ENCODE measurements around the gene PSEN2. TPM values are rescaled to one million over a fixed set of nuclear protein-coding genes. Genes with fewer than 3 reads are reported as not detected.
A peak's percentile ranks its signal among the peaks of the same experiment; 100 is the strongest.

The PSEN2 gene
- total and polyA plus RNA-seq, 9 of the 15 experiments (the other 6 are each of a cell fraction or from before 2014, with no cell fraction given), result 2.3 to 21.5 (median 13.7) TPM

DNA sequence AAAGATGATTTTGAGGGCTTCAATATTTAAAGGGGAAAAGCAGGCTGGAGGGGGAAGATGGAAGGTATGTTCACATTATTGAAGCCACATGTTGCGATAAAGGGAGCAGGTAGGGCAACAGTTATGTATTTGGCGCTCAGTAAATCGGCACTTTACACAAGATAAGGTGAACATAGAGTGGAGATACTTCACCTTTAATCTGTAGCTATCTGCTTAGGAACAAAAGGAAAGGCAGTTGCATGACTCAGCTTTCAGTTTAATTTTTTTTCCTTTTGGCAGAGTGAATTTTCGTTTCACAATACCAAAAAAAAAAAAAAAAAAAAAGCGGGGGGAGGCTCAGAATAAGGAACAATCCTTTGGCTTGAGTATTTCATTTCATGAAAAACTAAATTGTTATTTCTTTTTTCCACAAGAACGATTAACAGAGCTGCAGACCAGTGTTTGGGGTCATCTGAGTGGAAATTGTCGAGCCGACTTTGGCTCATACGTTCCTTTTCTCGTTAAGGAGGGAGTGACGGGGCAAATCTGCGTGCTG, 68.6 kb downstream of the PSEN2 start (continued):
- peak; percentile 91 for TF ChIP-seq CEBPB (tag; IDR thresholded peaks at IDR 0.05)

DNA sequence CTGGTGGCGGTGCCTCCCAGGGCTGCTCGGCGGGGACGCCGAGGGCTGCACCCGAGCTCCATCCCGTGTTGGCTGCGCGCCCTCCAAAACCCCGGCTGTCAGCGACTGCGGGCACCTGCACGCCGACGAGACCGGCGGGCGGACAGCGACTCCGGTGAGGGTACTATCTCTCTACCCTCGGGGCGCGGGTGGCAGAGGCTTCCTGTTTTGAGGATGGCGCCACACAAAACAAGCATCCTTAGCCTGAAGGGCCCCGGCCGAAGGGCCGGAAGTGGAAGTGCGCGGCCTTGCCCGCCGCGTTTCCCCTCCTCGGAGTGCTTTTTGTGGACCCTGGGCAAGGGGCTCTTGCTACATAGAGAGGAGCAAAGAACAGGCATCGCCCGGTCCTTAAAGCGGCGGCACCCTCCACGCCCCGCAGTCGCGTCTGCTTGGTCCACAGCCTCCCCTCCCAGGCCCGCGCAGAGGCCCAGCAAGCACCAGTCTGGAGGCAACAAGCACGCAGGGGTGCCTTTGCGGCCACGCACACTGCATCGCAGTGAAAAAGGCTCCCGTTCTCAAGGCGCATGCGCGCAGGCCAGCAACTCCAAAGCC, 69.1 kb downstream of the PSEN2 start:
- peak overlapping the region; percentile 86 to 96 for H3K9ac ChIP-seq (ENCODE audit: insufficient read depth in 1 of 2, low read depth in 2 of 2, low read length in 2 of 2)
- DNase-seq (ENCODE audit: extremely low read depth in 1 of 4, low spot score in 3 of 4) (peak in 3 of 4 experiments; percentile 57 to 69 (median 64)), FAIRE-seq (no peak), ATAC-seq (peak; percentile 65)
- POLR2A ChIA-PET, result interaction anchor here (0.5 to 2.2 kb wide), 15 partner anchors 9 to 516 kb away, joined by 3 to 14 read pairs (median 3); no protein-coding TSS in a partner anchor
- H3K4me2 ChIP-seq (ENCODE audit: insufficient read depth, low read length), result peak overlapping the region; percentile 89
- H3K79me2 ChIP-seq (ENCODE audit: control insufficient read depth, insufficient read depth, low read length), result peaks cover 38% of the 10 kb centered on the region
- TSS peak; percentile 97 for BruUV-seq (replicated peaks)
- no peaks in the 10 kb centered on the region for H3K9me1 ChIP-seq (ENCODE audit: control insufficient read depth, insufficient read depth, low read length)
- H2AFZ ChIP-seq (ENCODE audit: low read depth, low read length), result peak overlapping the region; percentile 95
- WGBS (ENCODE audit: insufficient coverage, low coverage, missing lambda C conversion rate), result under 1% methylated on average over 44 of the region's 51 CpGs
- no peaks in the 10 kb centered on the region for H3K36me3 ChIP-seq (ENCODE audit: control insufficient read depth, insufficient read depth, low read length)
- intact Hi-C loops (cut with micrococcal nuclease), result loop anchor here (10.0 kb wide), 1 partner anchor 375 kb away; the partner anchor contains the start of gene CDC42BPA
- peaks cover 3% of the 10 kb centered on the region for H3K9me3 ChIP-seq (replicated peaks; ENCODE audit: control insufficient read depth, insufficient read depth, low read depth, low read length)
- in situ Hi-C loops (cut with MboI), result no loop called here
- CTCF ChIA-PET (ENCODE audit: low intra/inter-chr PET ratio), result no interaction called here
- peak overlapping the region; percentile 96 for H3K27ac ChIP-seq (ENCODE audit: extremely low read depth, low read depth, low read length)
- no peaks in the 10 kb centered on the region for H3K27me3 ChIP-seq (ENCODE audit: control insufficient read depth in 2 of 2, insufficient read depth in 2 of 2, low read length in 2 of 2)
- peak overlapping the region; percentile 54 for H3K4me3 ChIP-seq
- H4K20me1 ChIP-seq (replicated peaks; ENCODE audit: control insufficient read depth, insufficient read depth, low read length), result peaks cover 4% of the 10 kb centered on the region; the same call in 1 of the 2 replicates
- peaks cover 48 to 49% of the 10 kb centered on the region in 2 experiments for H3K4me1 ChIP-seq (replicated peaks in 1 of 2; ENCODE audit: control insufficient read depth in 2 of 2, insufficient read depth in 2 of 2, low read length in 2 of 2)
- TF ChIP-seq ZNF695 (CRISPR knock-in tag; IDR thresholded peaks at IDR 0.05), result no peak
- TF ChIP-seq SIX5 (IDR thresholded peaks at IDR 0.05; ENCODE audit: borderline replicate concordance in 1 of 2, insufficient read depth in 1 of 2, low read depth in 1 of 2, low read length in 2 of 2), result no peak
- TF ChIP-seq, protein P1, sequence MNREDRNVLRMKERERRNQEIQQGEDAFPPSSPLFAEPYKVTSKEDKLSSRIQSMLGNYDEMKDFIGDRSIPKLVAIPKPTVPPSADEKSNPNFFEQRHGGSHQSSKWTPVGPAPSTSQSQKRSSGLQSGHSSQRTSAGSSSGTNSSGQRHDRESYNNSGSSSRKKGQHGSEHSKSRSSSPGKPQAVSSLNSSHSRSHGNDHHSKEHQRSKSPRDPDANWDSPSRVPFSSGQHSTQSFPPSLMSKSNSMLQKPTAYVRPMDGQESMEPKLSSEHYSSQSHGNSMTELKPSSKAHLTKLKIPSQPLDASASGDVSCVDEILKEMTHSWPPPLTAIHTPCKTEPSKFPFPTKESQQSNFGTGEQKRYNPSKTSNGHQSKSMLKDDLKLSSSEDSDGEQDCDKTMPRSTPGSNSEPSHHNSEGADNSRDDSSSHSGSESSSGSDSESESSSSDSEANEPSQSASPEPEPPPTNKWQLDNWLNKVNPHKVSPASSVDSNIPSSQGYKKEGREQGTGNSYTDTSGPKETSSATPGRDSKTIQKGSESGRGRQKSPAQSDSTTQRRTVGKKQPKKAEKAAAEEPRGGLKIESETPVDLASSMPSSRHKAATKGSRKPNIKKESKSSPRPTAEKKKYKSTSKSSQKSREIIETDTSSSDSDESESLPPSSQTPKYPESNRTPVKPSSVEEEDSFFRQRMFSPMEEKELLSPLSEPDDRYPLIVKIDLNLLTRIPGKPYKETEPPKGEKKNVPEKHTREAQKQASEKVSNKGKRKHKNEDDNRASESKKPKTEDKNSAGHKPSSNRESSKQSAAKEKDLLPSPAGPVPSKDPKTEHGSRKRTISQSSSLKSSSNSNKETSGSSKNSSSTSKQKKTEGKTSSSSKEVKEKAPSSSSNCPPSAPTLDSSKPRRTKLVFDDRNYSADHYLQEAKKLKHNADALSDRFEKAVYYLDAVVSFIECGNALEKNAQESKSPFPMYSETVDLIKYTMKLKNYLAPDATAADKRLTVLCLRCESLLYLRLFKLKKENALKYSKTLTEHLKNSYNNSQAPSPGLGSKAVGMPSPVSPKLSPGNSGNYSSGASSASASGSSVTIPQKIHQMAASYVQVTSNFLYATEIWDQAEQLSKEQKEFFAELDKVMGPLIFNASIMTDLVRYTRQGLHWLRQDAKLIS (CRISPR knock-in tag; IDR thresholded peaks at IDR 0.05), result 0 out of 2 replicates have a peak, but pooled peaks have one; percentile 72
- TF ChIP-seq, protein P2, sequence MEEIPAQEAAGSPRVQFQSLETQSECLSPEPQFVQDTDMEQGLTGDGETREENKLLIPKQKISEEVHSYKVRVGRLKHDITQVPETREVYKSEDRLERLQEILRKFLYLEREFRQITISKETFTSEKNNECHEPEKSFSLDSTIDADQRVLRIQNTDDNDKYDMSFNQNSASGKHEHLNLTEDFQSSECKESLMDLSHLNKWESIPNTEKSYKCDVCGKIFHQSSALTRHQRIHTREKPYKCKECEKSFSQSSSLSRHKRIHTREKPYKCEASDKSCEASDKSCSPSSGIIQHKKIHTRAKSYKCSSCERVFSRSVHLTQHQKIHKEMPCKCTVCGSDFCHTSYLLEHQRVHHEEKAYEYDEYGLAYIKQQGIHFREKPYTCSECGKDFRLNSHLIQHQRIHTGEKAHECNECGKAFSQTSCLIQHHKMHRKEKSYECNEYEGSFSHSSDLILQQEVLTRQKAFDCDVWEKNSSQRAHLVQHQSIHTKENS (CRISPR knock-in tag; IDR thresholded peaks at IDR 0.05), result no peak
- peak; percentile 94 for TF ChIP-seq ZNF217 (CRISPR knock-in tag; IDR thresholded peaks at IDR 0.05)
- no peak for TF ChIP-seq ZNF23 (CRISPR knock-in tag; IDR thresholded peaks at IDR 0.05)
- TF ChIP-seq RFX7 (CRISPR knock-in tag; IDR thresholded peaks at IDR 0.05), result no peak
- TF ChIP-seq EWSR1 (IDR thresholded peaks at IDR 0.05; ENCODE audit: borderline replicate concordance, low read depth, partially characterized antibody), result no peak
- TF ChIP-seq ZNF212 (CRISPR knock-in tag; IDR thresholded peaks at IDR 0.05), result 0 out of 2 replicates have a peak, but pooled peaks have one; percentile 54
- no peak for TF ChIP-seq SREBF2 (CRISPR knock-in tag; IDR thresholded peaks at IDR 0.05)
- no peak for TF ChIP-seq ZNF146 (CRISPR knock-in tag; IDR thresholded peaks at IDR 0.05; ENCODE audit: unreplicated experiment)
- TF ChIP-seq JUN (IDR thresholded peaks at IDR 0.05; ENCODE audit: borderline replicate concordance, low read depth, low read length), result no peak; the same call in 1 of the 2 replicates
- peak; percentile 97 for TF ChIP-seq JUN (CRISPR knock-in tag; IDR thresholded peaks at IDR 0.05; ENCODE audit: borderline replicate concordance)
